K562 (cell line): ENCODE data around the gene GDF2. TPM values are rescaled to one million over a fixed set of nuclear protein-coding genes. Genes with fewer than 3 reads are reported as not detected.

Experiments
- ATAC-seq: fragments of 200-7000 bp; cut with Tn5 transposase; 3 replicates; pipeline ENCODE4 v1.9.1; 2020; ENCODE audit warnings: moderate library complexity
- BruUV-seq: library from RNA; stranded (reverse); fragments of 400-500 nt; replicated peaks from 2 replicates; lab custom pipeline; 2021; lab: Mats Ljungman, UMichigan
- CTCF ChIA-PET: fragments of 300-600 bp; formaldehyde crosslinking; extraction: SDS; loops from one replicate; lab custom pipeline; 2021; ENCODE audit warnings: low intra/inter-chr PET ratio; lab: Yijun Ruan, JAX
- POLR2A ChIA-PET: fragments of 300-600, 350-650 bp; sonication (Branson Sonifier 250); formaldehyde crosslinking; extraction: SDS; loops from one replicate; lab custom pipeline; 2021; ENCODE audit warnings: antibody characterized with exemption, inconsistent platforms; lab: Yijun Ruan, JAX
- DNase-seq, 4 experiments: peaks; one replicate each; pipeline versions ENCODE4 v3.0.0 to v3.0.0-alpha.2; 2011 to 2018; ENCODE audit warnings: low spot score in 3 of 4, mixed read lengths in 3 of 4; ENCODE audit errors: extremely low read depth in 1 of 4
- FAIRE-seq: peaks from 2 replicates; lab custom pipeline; 2011; peaks lifted over from hg19 to GRCh38; lab: Jason Lieb, UNC
- H2AFZ ChIP-seq: 2 replicates; pipeline ENCODE4 v1.6.0; 2011; ENCODE audit warnings: low read depth, low read length, control low read depth, inconsistent platforms
- H3K27ac ChIP-seq: fragments of 200-600 bp; 3 replicates; pipeline ENCODE4 v1.8.0; 2011; ENCODE audit warnings: low read depth, mild to moderate bottlenecking, control low read depth, inconsistent platforms, low read length, moderate library complexity, mixed read lengths; ENCODE audit errors: extremely low read depth
- H3K27me3 ChIP-seq, 2 experiments: fragments of 300-600 bp in 1 of 2; 2 replicates in 1 of 2; 3 replicates in 1 of 2; pipeline versions ENCODE4 v1.6.0 to v1.8.0; 2011; ENCODE audit warnings: inconsistent platforms in 2 of 2, low read length in 2 of 2, mild to moderate bottlenecking in 1 of 2, mixed read lengths in 1 of 2, moderate library complexity in 1 of 2; ENCODE audit not compliant: control insufficient read depth in 2 of 2, insufficient read depth in 2 of 2
- H3K36me3 ChIP-seq: fragments of 300-600 bp; 3 replicates; pipeline ENCODE4 v1.8.0; 2011; ENCODE audit warnings: mild to moderate bottlenecking, low read length, inconsistent platforms; ENCODE audit not compliant: control insufficient read depth, insufficient read depth
- H3K4me1 ChIP-seq, 2 experiments: fragments of 200-600 bp in 1 of 2; replicated peaks in 1 of 2; 2 replicates in 1 of 2; 3 replicates in 1 of 2; pipeline versions ENCODE4 v1.5.1 to v1.8.0; 2011; ENCODE audit warnings: inconsistent platforms in 2 of 2, low read length in 2 of 2, mild to moderate bottlenecking in 1 of 2, mixed read lengths in 1 of 2, moderate library complexity in 1 of 2; ENCODE audit not compliant: control insufficient read depth in 2 of 2, insufficient read depth in 2 of 2
- H3K4me2 ChIP-seq: 2 replicates; pipeline ENCODE4 v1.6.1; 2011; ENCODE audit warnings: low read length, control low read depth, inconsistent platforms, mixed read lengths; ENCODE audit not compliant: insufficient read depth
- H3K4me3 ChIP-seq: fragments of 200-600 bp; sonication (generic), shearing (Covaris generic); 2 replicates; pipeline ENCODE4 v1.5.1; 2016; ENCODE audit warnings: control low read depth, inconsistent platforms
- H3K79me2 ChIP-seq: fragments of 200-600 bp; 3 replicates; pipeline ENCODE4 v1.8.0; 2011; ENCODE audit warnings: low read length, inconsistent platforms; ENCODE audit not compliant: control insufficient read depth, insufficient read depth
- H3K9ac ChIP-seq, 2 experiments: 2 replicates each; pipeline versions ENCODE4 v1.6.0 to v1.6.1; 2011; ENCODE audit warnings: low read depth in 2 of 2, low read length in 2 of 2, control low read depth in 1 of 2, inconsistent platforms in 1 of 2, mild to moderate bottlenecking in 1 of 2, mixed read lengths in 1 of 2; ENCODE audit not compliant: insufficient read depth in 1 of 2
- H3K9me1 ChIP-seq: one replicate; pipeline ENCODE4 v1.6.0; 2011; ENCODE audit warnings: inconsistent platforms, mild to moderate bottlenecking, low read length, moderate library complexity; ENCODE audit not compliant: control insufficient read depth, insufficient read depth
- H3K9me3 ChIP-seq: replicated peaks from 2 replicates; pipeline ENCODE4 v1.5.1; 2011; ENCODE audit warnings: low read depth, low read length, inconsistent platforms; ENCODE audit not compliant: control insufficient read depth, insufficient read depth
- H4K20me1 ChIP-seq: replicated peaks from 2 replicates; pipeline ENCODE4 v1.6.1; 2011; ENCODE audit warnings: low read length, inconsistent platforms, mixed read lengths; ENCODE audit not compliant: control insufficient read depth, insufficient read depth
- CBFA2T3 ChIP-seq: fragments of 450-650 bp; IDR thresholded peaks from 2 replicates; pipeline ENCODE4 v1.6.1; 2017
- CBFB ChIP-seq: sonication (generic); formaldehyde crosslinking; IDR thresholded peaks from 2 replicates; pipeline ENCODE4 v1.4.0; 2020; ENCODE audit warnings: mild to moderate bottlenecking, missing genetic modification reagents
- CBX2 ChIP-seq: fragments of 200-600 bp; sonication (generic); IDR thresholded peaks from one replicate; pipeline ENCODE4 v1.6.1; 2012; ENCODE audit warnings: mild to moderate bottlenecking, low read length, inconsistent platforms; ENCODE audit not compliant: insufficient read depth, poor library complexity, severe bottlenecking
- RBM15 ChIP-seq: fragments of 200-400 bp; formaldehyde crosslinking; IDR thresholded peaks from 2 replicates; pipeline ENCODE4 v1.6.1; 2018; ENCODE audit warnings: mild to moderate bottlenecking, low read length, moderate library complexity; ENCODE audit not compliant: insufficient read depth
- RBM39 ChIP-seq: fragments of 200-400 bp; formaldehyde crosslinking; optimal IDR thresholded peaks from 2 replicates; pipeline ENCODE3; 2018; ENCODE audit warnings: low read depth, low read length
- STAT5A ChIP-seq: IDR thresholded peaks from 2 replicates; pipeline ENCODE4 v1.6.1; 2012; ENCODE audit warnings: low read length, inconsistent platforms, borderline replicate concordance
- TCFL5 ChIP-seq: fragments of 250-450 bp; sonication (Bioruptor Pico); conservative IDR thresholded peaks from 2 replicates; pipeline ENCODE4 v1.6.1; 2021; ENCODE audit warnings: mild to moderate bottlenecking, moderate library complexity, matching md5 sums
- TRIM25 ChIP-seq: fragments of 450-650 bp; IDR thresholded peaks from 2 replicates; pipeline ENCODE4 v1.7.0; 2016; ENCODE audit warnings: borderline replicate concordance
- WGBS: fragments of 100-300 bp; shearing (Covaris generic); methylation state at CpG from one replicate; pipeline ENCODE4 v1.1.6; 2016; ENCODE audit warnings: low coverage, mixed read lengths; ENCODE audit not compliant: insufficient coverage; ENCODE audit errors: missing lambda C conversion rate; 5-methylcytosine and 5-hydroxymethylcytosine counted together
- in situ Hi-C: fragments of 300-500 bp; cut with MboI; formaldehyde crosslinking; loops from 4 replicates; pipeline ENCODE4 v1.15.0; 2018; ENCODE audit warnings: inconsistent platforms, mixed read lengths
- intact Hi-C: fragments of 100-400 bp; cut with micrococcal nuclease; formaldehyde crosslinking; loops from 2 replicates; pipeline ENCODE4 v1.14.2; 2022
- polyA plus RNA-seq, 8 experiments: library from polyadenylated mRNA; depleted of rRNA in 4 of 8; stranded (reverse) in 5 of 8; unstranded in 3 of 8; fragments of >200 nt; fragmentation: Nextera tagmentation in 2 of 8; fragmentation: Illumina TruSeq in 1 of 8; extraction: Ambion mirVana in 2 of 8; extraction: Trizol in 1 of 8; gene quantifications; 2 replicates each; pipeline versions ENCODE4 v1.2.1 to v1.2.3, GENCODE V29; 2011 to 2014; ENCODE audit warnings: inconsistent platforms in 1 of 8, missing spikeins in 1 of 8
- total RNA-seq, 7 experiments: library from RNA; depleted of rRNA in 6 of 7; stranded (reverse); fragments of >200 nt in 6 of 7; fragmentation: Illumina TruSeq in 2 of 7; extraction: Trizol in 2 of 7; gene quantifications; 2 replicates each; pipeline versions ENCODE4 v1.2.1 to v1.2.3, GENCODE V29; 2011 to 2021; ENCODE audit warnings: low replicate concordance in 1 of 7
- TF ChIP-seq, protein P1 (sequence below): fragments of 250-450 bp; sonication (Bioruptor Pico); IDR thresholded peaks from 2 replicates; pipeline ENCODE4 v1.4.0; 2020; ENCODE audit warnings: mild to moderate bottlenecking, moderate library complexity

Gene GDF2
- total and polyA plus RNA-seq, 9 of the 15 experiments (the other 6 are each of a cell fraction or from before 2014, with no cell fraction given), result 0.08 to 0.58 (median 0.27) TPM; not detected in 2

DNA sequence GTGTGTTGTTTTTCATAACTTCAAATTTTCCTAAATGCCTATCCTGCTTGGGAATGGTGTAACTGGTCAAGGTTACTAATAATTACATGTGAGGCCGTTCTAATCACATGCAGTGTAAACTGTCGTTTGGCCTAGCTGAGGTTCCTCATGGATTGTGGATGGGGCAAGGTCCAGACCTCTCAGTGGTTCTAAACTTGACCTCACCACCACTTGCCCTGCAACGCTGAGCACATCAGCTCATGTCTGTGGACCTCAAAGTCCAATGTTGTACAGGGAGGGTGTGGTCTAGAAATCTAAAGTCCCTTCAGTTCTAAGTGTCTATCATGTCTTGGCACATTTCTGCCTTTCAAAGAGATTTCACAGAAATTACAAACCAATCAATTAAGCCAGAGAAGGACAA, 41.5 kb downstream of the GDF2 start:
- TF ChIP-seq CBFB (CRISPR knock-in tag), result no peak
- TF ChIP-seq RBM15, result no peak
- TF ChIP-seq, all 486 proteins: peak for 0
- H3K79me2 ChIP-seq, result no peaks in the 10 kb centered on the region
- 0% methylated on average over 3 of the region's 3 CpGs for WGBS
- H3K4me2 ChIP-seq, result no peak overlapping the region
- H3K4me1 ChIP-seq, result peaks cover 0 to 2% of the 10 kb centered on the region in 2 experiments; a peak in 2 of 5 replicates
- intact Hi-C loops (loop anchor here (5.0 kb wide), 1 partner anchor 89 kb away; no protein-coding TSS in a partner anchor), in situ Hi-C loops (no loop called here)
- ChIA-PET POLR2A (no interaction called here), CTCF (no interaction called here)
- no peak overlapping the region for H2AFZ ChIP-seq
- BruUV-seq, result no TSS peak
- ATAC-seq (no peak), DNase-seq (no peak), FAIRE-seq (no peak)
- H3K4me3 ChIP-seq, result no peak overlapping the region
- no peak overlapping the region for H3K9ac ChIP-seq
- no peaks in the 10 kb centered on the region for H3K9me1 ChIP-seq
- peaks cover 37 to 60% of the 10 kb centered on the region in 2 experiments for H3K27me3 ChIP-seq
- no peaks in the 10 kb centered on the region for H3K36me3 ChIP-seq
- no peak overlapping the region for H3K27ac ChIP-seq
- no peaks in the 10 kb centered on the region; the same call in 1 of the 2 replicates for H4K20me1 ChIP-seq
- no peaks in the 10 kb centered on the region for H3K9me3 ChIP-seq

DNA sequence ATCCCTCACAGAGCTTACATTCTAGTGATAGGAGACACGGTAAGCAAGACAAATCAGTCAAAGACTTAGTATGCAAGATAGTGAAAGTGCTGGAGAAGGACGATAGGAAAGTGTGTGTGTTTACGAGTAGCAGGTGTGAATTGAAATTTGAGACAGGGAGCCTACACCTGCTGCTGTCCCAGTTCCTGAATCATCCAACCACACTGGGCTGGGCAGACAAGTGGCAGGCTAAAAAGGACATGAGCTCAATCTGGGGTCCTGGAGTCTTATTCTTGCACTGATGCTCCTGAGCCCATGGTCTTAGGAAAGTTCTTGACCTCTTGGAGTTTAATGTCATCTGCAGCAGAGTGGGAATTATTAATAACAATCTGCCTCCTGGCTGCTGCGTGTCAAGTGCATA, 42.1 kb downstream of the GDF2 start:
- ATAC-seq (no peak), DNase-seq (no peak), FAIRE-seq (no peak)
- BruUV-seq, result no TSS peak
- Histone ChIP-seq H3K9me3 (no peaks in the 10 kb centered on the region), H3K4me2 (no peak overlapping the region), H3K36me3 (no peaks in the 10 kb centered on the region), H3K9me1 (no peaks in the 10 kb centered on the region), H3K4me3 (no peak overlapping the region), H2AFZ (no peak overlapping the region), H3K9ac (no peak overlapping the region), H3K27me3 (peaks cover 42 to 65% of the 10 kb centered on the region in 2 experiments), H4K20me1 (peaks cover 5% of the 10 kb centered on the region), H3K4me1 (peaks cover 0 to 2% of the 10 kb centered on the region in 2 experiments; a peak in 2 of 5 replicates), H3K79me2 (no peaks in the 10 kb centered on the region), H3K27ac (no peak overlapping the region)
- WGBS, result 1% methylated on average over 4 of the region's 4 CpGs
- TF ChIP-seq CBFA2T3, result 0 out of 2 replicates have a peak, but pooled peaks have one; percentile 15
- TF ChIP-seq STAT5A, result no peak
- no peak for TF ChIP-seq RBM39
- TF ChIP-seq TRIM25, result no peak
- no peak for TF ChIP-seq TCFL5 (CRISPR knock-in tag)
- TF ChIP-seq, protein P1, sequence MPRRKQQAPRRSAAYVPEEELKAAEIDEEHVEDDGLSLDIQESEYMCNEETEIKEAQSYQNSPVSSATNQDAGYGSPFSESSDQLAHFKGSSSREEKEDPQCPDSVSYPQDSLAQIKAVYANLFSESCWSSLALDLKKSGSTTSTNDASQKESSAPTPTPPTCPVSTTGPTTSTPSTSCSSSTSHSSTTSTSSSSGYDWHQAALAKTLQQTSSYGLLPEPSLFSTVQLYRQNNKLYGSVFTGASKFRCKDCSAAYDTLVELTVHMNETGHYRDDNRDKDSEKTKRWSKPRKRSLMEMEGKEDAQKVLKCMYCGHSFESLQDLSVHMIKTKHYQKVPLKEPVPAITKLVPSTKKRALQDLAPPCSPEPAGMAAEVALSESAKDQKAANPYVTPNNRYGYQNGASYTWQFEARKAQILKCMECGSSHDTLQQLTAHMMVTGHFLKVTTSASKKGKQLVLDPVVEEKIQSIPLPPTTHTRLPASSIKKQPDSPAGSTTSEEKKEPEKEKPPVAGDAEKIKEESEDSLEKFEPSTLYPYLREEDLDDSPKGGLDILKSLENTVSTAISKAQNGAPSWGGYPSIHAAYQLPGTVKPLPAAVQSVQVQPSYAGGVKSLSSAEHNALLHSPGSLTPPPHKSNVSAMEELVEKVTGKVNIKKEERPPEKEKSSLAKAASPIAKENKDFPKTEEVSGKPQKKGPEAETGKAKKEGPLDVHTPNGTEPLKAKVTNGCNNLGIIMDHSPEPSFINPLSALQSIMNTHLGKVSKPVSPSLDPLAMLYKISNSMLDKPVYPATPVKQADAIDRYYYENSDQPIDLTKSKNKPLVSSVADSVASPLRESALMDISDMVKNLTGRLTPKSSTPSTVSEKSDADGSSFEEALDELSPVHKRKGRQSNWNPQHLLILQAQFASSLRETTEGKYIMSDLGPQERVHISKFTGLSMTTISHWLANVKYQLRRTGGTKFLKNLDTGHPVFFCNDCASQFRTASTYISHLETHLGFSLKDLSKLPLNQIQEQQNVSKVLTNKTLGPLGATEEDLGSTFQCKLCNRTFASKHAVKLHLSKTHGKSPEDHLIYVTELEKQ (CRISPR knock-in tag), result no peak
- no peak for TF ChIP-seq CBX2
- in situ Hi-C loops (no loop called here), intact Hi-C loops (loop anchor here (5.0 kb wide), 1 partner anchor 88 kb away; no protein-coding TSS in a partner anchor)
- ChIA-PET POLR2A (interaction anchor here (0.5 kb wide), 1 partner anchor 30 kb away, joined by 3 read pairs; no protein-coding TSS in a partner anchor), CTCF (no interaction called here)
